ENCODE data around the gene KCTD16. TPM values are rescaled to one million over a fixed set of nuclear protein-coding genes. Genes with fewer than 3 reads are reported as not detected.

Gene KCTD16
- polyA plus RNA-seq (0.02 to 0.08 TPM (median 0.04 TPM) in 3 replicates), polyA minus RNA-seq (0.03 to 0.59 TPM in 2 of 3 replicates, not detected in the other)
- not detected for polyA plus RNA-seq (2011; ENCODE audit: low read depth)
- 0.01 and 0.04 TPM in 2 replicates for polyA plus RNA-seq (2011; cell fraction: cytosol; rRNA removed)
- 0.01 and 0.03 TPM in 2 replicates for polyA plus RNA-seq (2011; cell fraction: nucleus; rRNA removed)
- 0.03 TPM in 1 of 2 replicates, not detected in the other for polyA plus RNA-seq (2012; ENCODE audit: low replicate concordance)
- polyA minus RNA-seq (2011; cell fraction: cytosol; rRNA and poly(A)+ RNA removed), result not detected
- 0.08 and 0.11 TPM in 2 replicates for polyA minus RNA-seq (2011; cell fraction: nucleus; rRNA and poly(A)+ RNA removed)

- peak within 1 kb of the TSS; percentile 54 to 84 (median 79) for H3K4me3 ChIP-seq (ENCODE audit: control insufficient read depth in 2 of 3, extremely low read depth in 1 of 3, insufficient read depth in 2 of 3, low read depth in 1 of 3, low read length in 3 of 3)
- TF ChIP-seq EZH2 (IDR thresholded peaks at IDR 0.05; ENCODE audit: low read length) (no peak), CTCF (optimal IDR thresholded peaks at IDR 0.05 in 1 of 3, IDR thresholded peaks at IDR 0.05 in 1 of 3, conservative IDR thresholded peaks at IDR 0.05 in 1 of 3; ENCODE audit: extremely low read depth in 1 of 3, insufficient read depth in 2 of 3, low read length in 3 of 3) (no peak)
- peak within 1 kb of the TSS; percentile 97 for H2AFZ ChIP-seq (ENCODE audit: control insufficient read depth, low read length)
- peaks cover 18% of the 10 kb centered on the region for H3K4me1 ChIP-seq (ENCODE audit: control insufficient read depth, extremely low read depth, insufficient read depth, low read length)
- peaks cover 3 to 5% of the 10 kb centered on the region in 2 experiments for H3K36me3 ChIP-seq (ENCODE audit: control insufficient read depth in 2 of 2, extremely low read depth in 1 of 2, insufficient read depth in 2 of 2, low read length in 2 of 2)
- dilution Hi-C loops (cut with MboI; ENCODE audit: extremely low pct_ligation_motif_present, low sequenced_read_pairs), result no loop called here
- H3K9me1 ChIP-seq (ENCODE audit: control insufficient read depth, extremely low read depth, insufficient read depth, low read length), result no peaks in the 10 kb centered on the region
- H3K27me3 ChIP-seq (ENCODE audit: control insufficient read depth, extremely low read depth, insufficient read depth, low read length), result no peaks in the 10 kb centered on the region
- peak within 1 kb of the TSS; percentile 94 for H3K9ac ChIP-seq (ENCODE audit: control insufficient read depth, extremely low read depth, insufficient read depth, low read length)
- no peaks in the 10 kb centered on the region for H3K9me3 ChIP-seq (ENCODE audit: control insufficient read depth, low read depth, low read length)
- peak within 1 kb of the TSS; percentile 85 for H3K27ac ChIP-seq (ENCODE audit: control insufficient read depth, insufficient read depth, low read length)
- peak within 1 kb of the TSS; percentile 97 for H3K4me2 ChIP-seq (ENCODE audit: control insufficient read depth, extremely low read depth, insufficient read depth, low read depth, low read length)
- no peaks in the 10 kb centered on the region for H4K20me1 ChIP-seq (ENCODE audit: control insufficient read depth, extremely low read depth, insufficient read depth, low read length)
- peak; percentile 80 for DNase-seq (ENCODE audit: low read depth, low spot score)
- FAIRE-seq, result peak; percentile 100
- peaks cover 42% of the 10 kb centered on the region for H3K79me2 ChIP-seq (ENCODE audit: control insufficient read depth, insufficient read depth, low read length)
Observed at GRCh38 chr5:144170276-144171024, at the start of gene KCTD16, which contains the start of gene YIPF5. TSS of gene KCTD16 (plus strand) at chr5:144170873. TSS of gene YIPF5 (minus strand) at chr5:144170659. CDS start at chr5:144169955, 704 bp downstream.

- Histone ChIP-seq H3K27ac (ENCODE audit: control insufficient read depth, insufficient read depth, low read length) (no peak overlapping the region), H3K9me1 (ENCODE audit: control insufficient read depth, extremely low read depth, insufficient read depth, low read length) (no peaks in the 10 kb centered on the region), H3K27me3 (ENCODE audit: control insufficient read depth, extremely low read depth, insufficient read depth, low read length) (no peaks in the 10 kb centered on the region), H3K9me3 (ENCODE audit: control insufficient read depth, low read depth, low read length) (no peaks in the 10 kb centered on the region), H4K20me1 (ENCODE audit: control insufficient read depth, extremely low read depth, insufficient read depth, low read length) (no peaks in the 10 kb centered on the region), H3K4me2 (ENCODE audit: control insufficient read depth, extremely low read depth, insufficient read depth, low read depth, low read length) (peak overlapping the region; percentile 4), H3K9ac (ENCODE audit: control insufficient read depth, extremely low read depth, insufficient read depth, low read length) (no peak overlapping the region), H3K4me1 (ENCODE audit: control insufficient read depth, extremely low read depth, insufficient read depth, low read length) (peaks cover 14% of the 10 kb centered on the region), H3K79me2 (ENCODE audit: control insufficient read depth, insufficient read depth, low read length) (no peaks in the 10 kb centered on the region), H2AFZ (ENCODE audit: control insufficient read depth, low read length) (no peak overlapping the region), H3K36me3 (ENCODE audit: control insufficient read depth in 2 of 2, extremely low read depth in 1 of 2, insufficient read depth in 2 of 2, low read length in 2 of 2) (no peaks in the 10 kb centered on the region), H3K4me3 (ENCODE audit: control insufficient read depth in 2 of 3, extremely low read depth in 1 of 3, insufficient read depth in 2 of 3, low read depth in 1 of 3, low read length in 3 of 3) (no peak overlapping the region)
- dilution Hi-C loops (cut with MboI; ENCODE audit: extremely low pct_ligation_motif_present, low sequenced_read_pairs), result no loop called here
- no peak for DNase-seq (ENCODE audit: low read depth, low spot score)
- no peak for TF ChIP-seq CTCF (optimal IDR thresholded peaks at IDR 0.05 in 1 of 3, IDR thresholded peaks at IDR 0.05 in 1 of 3, conservative IDR thresholded peaks at IDR 0.05 in 1 of 3; ENCODE audit: extremely low read depth in 1 of 3, insufficient read depth in 2 of 3, low read length in 3 of 3)
- FAIRE-seq, result no peak
Observed at GRCh38 chr5:144121577-144121976, 49.1 kb upstream of the KCTD16 start.
